DOHH2 (cell line): ENCODE measurements around the gene EPHA8.

Experiments
- H3F3A ChIP-seq: fragments of 200-600 bp; sonication (generic), shearing (Covaris generic); 2 replicates; pipeline ENCODE4 v1.6.0; 2016; ENCODE audit warnings: antibody characterized with exemption, mild to moderate bottlenecking; ENCODE audit not compliant: control insufficient read depth, insufficient read depth
- H3K27ac ChIP-seq: fragments of 200-600 bp; sonication (generic); 2 replicates; pipeline ENCODE4 v1.5.1; 2014; ENCODE audit warnings: low read depth, mild to moderate bottlenecking, low read length, moderate library complexity
- H3K27me3 ChIP-seq: fragments of 200-600 bp; sonication (generic); 2 replicates; pipeline ENCODE4 v1.6.1; 2014; ENCODE audit warnings: mild to moderate bottlenecking, low read length, mixed read lengths; ENCODE audit not compliant: control insufficient read depth
- H3K36me3 ChIP-seq: fragments of 200-600 bp; sonication (generic); 2 replicates; pipeline ENCODE4 v1.6.1; 2014; ENCODE audit warnings: mild to moderate bottlenecking, low read length, moderate library complexity, mixed read lengths; ENCODE audit not compliant: control insufficient read depth
- H3K4me1 ChIP-seq: fragments of 200-600 bp; sonication (generic); 2 replicates; pipeline ENCODE4 v1.6.1; 2014; ENCODE audit warnings: mild to moderate bottlenecking, low read length, mixed read lengths; ENCODE audit not compliant: control insufficient read depth
- H3K4me2 ChIP-seq: fragments of 200-600 bp; sonication (generic); 2 replicates; pipeline ENCODE4 v1.6.0; 2014; ENCODE audit warnings: mild to moderate bottlenecking, low read length, moderate library complexity
- H3K4me3 ChIP-seq: fragments of 200-600 bp; sonication (generic); 2 replicates; pipeline ENCODE4 v1.5.1; 2014; ENCODE audit warnings: mild to moderate bottlenecking, low read length, mixed read lengths
- H3K79me2 ChIP-seq: fragments of 200-600 bp; sonication (generic); 2 replicates; pipeline ENCODE4 v1.6.1; 2014; ENCODE audit warnings: mild to moderate bottlenecking, low read length, mixed read lengths; ENCODE audit not compliant: control insufficient read depth
- H3K9me2 ChIP-seq: fragments of 200-600 bp; sonication (generic); replicated peaks from 2 replicates; pipeline ENCODE4 v1.6.1; 2014; ENCODE audit warnings: mild to moderate bottlenecking, low read length, mixed read lengths; ENCODE audit not compliant: control insufficient read depth
- H3K9me3 ChIP-seq: fragments of 200-600 bp; sonication (generic); 2 replicates; pipeline ENCODE4 v1.6.1; 2014; ENCODE audit warnings: antibody characterized with exemption, low read length, mixed read lengths; ENCODE audit not compliant: control insufficient read depth, insufficient read depth
- H4K20me1 ChIP-seq: fragments of 200-600 bp; sonication (generic); 2 replicates; pipeline ENCODE4 v1.6.0; 2014; ENCODE audit warnings: low read depth, mild to moderate bottlenecking, antibody characterized with exemption, low read length, moderate library complexity; ENCODE audit not compliant: control insufficient read depth, insufficient read depth
- EZH2phosphoT487 ChIP-seq: fragments of 200-600 bp; sonication (generic); IDR thresholded peaks from 2 replicates; pipeline ENCODE4 v1.6.1; 2017; ENCODE audit warnings: borderline replicate concordance, mild to moderate bottlenecking, antibody characterized with exemption, low read length, moderate library complexity, mixed read lengths
- TF ChIP-seq, protein P1 (sequence below): fragments of 200-600 bp; sonication (generic); IDR thresholded peaks from one replicate; pipeline ENCODE4 v1.5.1; 2014; ENCODE audit warnings: antibody characterized with exemption, mild to moderate bottlenecking, low read depth, low read length; ENCODE audit not compliant: poor library complexity, severe bottlenecking

EPHA8 gene

DNA sequence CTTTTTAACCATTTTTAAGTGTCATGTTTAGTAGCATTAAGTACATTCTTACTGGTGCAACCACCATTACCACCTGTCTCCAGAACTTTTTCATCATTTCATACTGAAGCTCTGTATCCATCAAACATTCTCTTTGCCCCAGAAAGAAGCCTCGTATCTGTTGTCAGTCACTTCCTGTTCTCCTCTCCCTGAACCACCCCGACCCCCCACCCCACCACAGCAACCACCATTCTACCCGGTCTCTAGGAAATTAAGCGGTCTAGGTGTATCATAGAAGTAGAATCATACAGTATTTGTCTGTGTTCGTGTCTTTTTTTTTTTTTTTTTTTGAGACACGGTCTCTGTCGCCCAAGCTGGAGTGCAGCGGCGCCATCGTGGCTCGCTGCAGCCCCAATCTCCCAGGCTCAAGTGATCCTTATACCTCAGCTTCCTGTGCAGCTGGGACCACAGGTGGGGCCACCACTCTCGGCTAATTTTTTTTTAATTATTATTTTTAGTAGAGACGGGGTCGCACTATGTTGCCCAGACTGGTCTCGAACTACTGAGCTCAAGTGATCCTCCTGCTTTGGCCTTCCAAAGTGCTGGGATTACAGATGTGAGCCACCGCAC, 23.7 kb upstream of the EPHA8 start:
- H3K9me3 ChIP-seq: no peaks in the 10 kb centered on the region
- H3F3A ChIP-seq: no peaks in the 10 kb centered on the region
- H3K36me3 ChIP-seq: no peaks in the 10 kb centered on the region
- H4K20me1 ChIP-seq: no peaks in the 10 kb centered on the region
- no peaks in the 10 kb centered on the region for H3K79me2 ChIP-seq
- no peaks in the 10 kb centered on the region for H3K9me2 ChIP-seq
- H3K27ac ChIP-seq: no peak overlapping the region
- H3K4me2 ChIP-seq: peak overlapping the region; percentile 21
- H3K4me1 ChIP-seq: peaks cover 20% of the 10 kb centered on the region
- H3K27me3 ChIP-seq: no peaks in the 10 kb centered on the region
- no peak overlapping the region for H3K4me3 ChIP-seq
- TF ChIP-seq EZH2phosphoT487: no peak
- TF ChIP-seq, protein P1, sequence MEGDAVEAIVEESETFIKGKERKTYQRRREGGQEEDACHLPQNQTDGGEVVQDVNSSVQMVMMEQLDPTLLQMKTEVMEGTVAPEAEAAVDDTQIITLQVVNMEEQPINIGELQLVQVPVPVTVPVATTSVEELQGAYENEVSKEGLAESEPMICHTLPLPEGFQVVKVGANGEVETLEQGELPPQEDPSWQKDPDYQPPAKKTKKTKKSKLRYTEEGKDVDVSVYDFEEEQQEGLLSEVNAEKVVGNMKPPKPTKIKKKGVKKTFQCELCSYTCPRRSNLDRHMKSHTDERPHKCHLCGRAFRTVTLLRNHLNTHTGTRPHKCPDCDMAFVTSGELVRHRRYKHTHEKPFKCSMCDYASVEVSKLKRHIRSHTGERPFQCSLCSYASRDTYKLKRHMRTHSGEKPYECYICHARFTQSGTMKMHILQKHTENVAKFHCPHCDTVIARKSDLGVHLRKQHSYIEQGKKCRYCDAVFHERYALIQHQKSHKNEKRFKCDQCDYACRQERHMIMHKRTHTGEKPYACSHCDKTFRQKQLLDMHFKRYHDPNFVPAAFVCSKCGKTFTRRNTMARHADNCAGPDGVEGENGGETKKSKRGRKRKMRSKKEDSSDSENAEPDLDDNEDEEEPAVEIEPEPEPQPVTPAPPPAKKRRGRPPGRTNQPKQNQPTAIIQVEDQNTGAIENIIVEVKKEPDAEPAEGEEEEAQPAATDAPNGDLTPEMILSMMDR: no peak

- no peak for TF ChIP-seq EZH2phosphoT487
- TF ChIP-seq, protein P1: no peak
- Histone ChIP-seq H3K9me3 (no peaks in the 10 kb centered on the region), H3K27ac (no peak overlapping the region), H3K36me3 (no peaks in the 10 kb centered on the region), H4K20me1 (no peaks in the 10 kb centered on the region), H3K9me2 (no peaks in the 10 kb centered on the region), H3K4me1 (peaks cover 20% of the 10 kb centered on the region), H3K4me2 (no peak overlapping the region), H3K27me3 (no peaks in the 10 kb centered on the region), H3F3A (no peaks in the 10 kb centered on the region), H3K79me2 (no peaks in the 10 kb centered on the region), H3K4me3 (no peak overlapping the region)
Measured at GRCh38 chr1:22540337-22540736, 23.0 kb upstream of the EPHA8 start.

DNA sequence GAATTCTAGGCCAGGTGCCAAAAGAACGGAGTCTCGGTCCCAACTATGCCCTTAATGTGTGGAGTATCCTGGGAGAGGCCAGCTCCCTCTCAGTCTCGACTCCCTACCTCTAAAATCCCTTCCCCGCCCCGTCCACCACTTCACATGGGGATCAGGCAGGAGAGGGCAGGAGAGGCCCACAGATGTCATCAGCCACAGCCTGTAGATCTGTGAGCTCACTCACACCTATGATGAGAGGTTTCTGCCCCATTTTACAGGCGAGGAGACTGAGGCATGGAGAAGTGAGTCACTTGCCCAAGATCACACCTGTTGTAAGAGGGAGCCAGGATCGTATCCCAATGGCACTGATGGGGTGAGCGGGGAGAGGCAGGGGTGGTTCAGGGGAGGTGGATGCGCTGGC, 20.4 kb upstream of the EPHA8 start:
- Histone ChIP-seq H3K79me2 (no peaks in the 10 kb centered on the region), H3K4me3 (no peak overlapping the region), H3F3A (no peaks in the 10 kb centered on the region), H3K27me3 (no peaks in the 10 kb centered on the region), H3K4me1 (peaks cover 20% of the 10 kb centered on the region), H4K20me1 (no peaks in the 10 kb centered on the region), H3K4me2 (no peak overlapping the region), H3K9me2 (no peaks in the 10 kb centered on the region), H3K36me3 (no peaks in the 10 kb centered on the region), H3K9me3 (no peaks in the 10 kb centered on the region), H3K27ac (no peak overlapping the region)
- no peak for TF ChIP-seq EZH2phosphoT487
- TF ChIP-seq, protein P1: no peak
